AML-193 (cell line): ENCODE measurements around the gene PLCB2.

Experiments
- DNase-seq, 2 experiments: peaks; one replicate each; lab custom pipeline; 2025; lab: John Stamatoyannopoulos, UW

PLCB2 gene

GRCh38 chr15:40286061-40286532 lies 21.6 kb downstream of the PLCB2 start:
- no peak for DNase-seq

GRCh38 chr15:40285554-40286011 lies 22.2 kb downstream of the PLCB2 start:
- DNase-seq, result no peak

GRCh38 chr15:40285151-40285550 lies 22.6 kb downstream of the PLCB2 start:
- DNase-seq, result no peak

GRCh38 chr15:40283615-40284300 lies 24.0 kb downstream of the PLCB2 start:
- no peak for DNase-seq

- peak in 1 of 2 experiments; percentile 35 for DNase-seq
These were observed 24.7 kb downstream of the PLCB2 start, which contains the start of gene ANKRD63 for GRCh38 chr15:40282869-40283614. TSS of gene ANKRD63 (minus strand) at chr15:40283064. CDS start at chr15:40282586, 478 bp downstream.

GRCh38 chr15:40282147-40282868 lies 25.4 kb downstream of the PLCB2 start:
- peak; percentile 40 to 41 for DNase-seq

- no peak for DNase-seq
These were observed 26.0 kb downstream of the PLCB2 start for GRCh38 chr15:40281801-40282146.

- DNase-seq, result no peak
These were observed 26.5 kb downstream of the PLCB2 start for GRCh38 chr15:40281057-40281800.

GRCh38 chr15:40280260-40281056 lies 27.3 kb downstream of the PLCB2 start:
- DNase-seq, result no peak

- DNase-seq, result peak; percentile 8 to 31
These were observed 28.1 kb downstream of the PLCB2 start for GRCh38 chr15:40279437-40280141.

- DNase-seq, result no peak
These were observed 29.7 kb downstream of the PLCB2 start for GRCh38 chr15:40278026-40278425.

- no peak for DNase-seq
These were observed 30.3 kb downstream of the PLCB2 start for GRCh38 chr15:40277471-40277870.

- DNase-seq, result no peak
These were observed 30.8 kb downstream of the PLCB2 start for GRCh38 chr15:40276927-40277326.

- DNase-seq, result no peak
These were observed 31.8 kb downstream of the PLCB2 start for GRCh38 chr15:40275954-40276353.

GRCh38 chr15:40275523-40275922 lies 32.2 kb downstream of the PLCB2 start:
- DNase-seq, result no peak

GRCh38 chr15:40274350-40275274 lies 33.1 kb downstream of the PLCB2 start:
- peak; percentile 73 to 86 for DNase-seq

- DNase-seq, result no peak
These were observed 34.3 kb downstream of the PLCB2 start for GRCh38 chr15:40273428-40273827.

GRCh38 chr15:40272485-40273056 lies 35.2 kb downstream of the PLCB2 start:
- DNase-seq, result no peak
